Lung (tissue), 12 donors: ENCODE results near the gene RGSL1. TPM values are rescaled to one million over a fixed set of nuclear protein-coding genes. Genes with fewer than 3 reads are reported as not detected.
"Not testable (repeated sequence)": the region's sequence is repeated elsewhere in the genome, so short reads cannot be mapped to it uniquely, and the experiment has no call there.

ENCODE experiments used
- ATAC-seq: fragments of 200-7000 bp; cut with Tn5 transposase; one replicate; pipeline ENCODE4 v1.9.1; 2020; ENCODE audit warnings: moderate number of reproducible peaks; ENCODE audit not compliant: insufficient read depth, low FRiP score
- DNase-seq, 3 donors: peaks; one replicate each; pipeline ENCODE4 v3.0.0-alpha.2; 2013 to 2017
- H3K27ac ChIP-seq, 2 donors: one replicate each; pipeline ENCODE4 v1.5.1; 2013; ENCODE audit warnings: mild to moderate bottlenecking in 2 of 2, moderate library complexity in 2 of 2, control low read depth in 1 of 2, inconsistent platforms in 1 of 2, low read depth in 1 of 2, low read length in 1 of 2
- H3K27me3 ChIP-seq, 3 donors: one replicate each; pipeline ENCODE4 v1.5.1; 2013; ENCODE audit warnings: low read length in 2 of 3; ENCODE audit not compliant: control insufficient read depth in 3 of 3, insufficient read depth in 3 of 3
- H3K36me3 ChIP-seq, 4 donors: one replicate each; pipeline ENCODE4 v1.5.1; 2013; ENCODE audit warnings: low read length in 4 of 4, mild to moderate bottlenecking in 1 of 4, moderate library complexity in 1 of 4; ENCODE audit not compliant: control insufficient read depth in 4 of 4, insufficient read depth in 4 of 4
- H3K4me1 ChIP-seq, 5 donors: one replicate each; pipeline ENCODE4 v1.5.1; 2013; ENCODE audit warnings: low read length in 5 of 5, mild to moderate bottlenecking in 2 of 5, moderate library complexity in 1 of 5; ENCODE audit not compliant: control insufficient read depth in 5 of 5, insufficient read depth in 5 of 5
- H3K4me3 ChIP-seq: one replicate; pipeline ENCODE4 v1.5.1; 2013; ENCODE audit warnings: mild to moderate bottlenecking, control low read depth, moderate library complexity
- H3K9ac ChIP-seq, 2 donors: one replicate each; pipeline ENCODE4 v1.5.1; 2013; ENCODE audit warnings: low read length in 2 of 2, control low read depth in 1 of 2; ENCODE audit not compliant: insufficient read depth in 1 of 2
- H3K9me3 ChIP-seq, 4 donors: one replicate each; pipeline ENCODE4 v1.5.1; 2013; ENCODE audit warnings: low read length in 3 of 4, mild to moderate bottlenecking in 1 of 4, moderate library complexity in 1 of 4; ENCODE audit not compliant: control insufficient read depth in 4 of 4, insufficient read depth in 3 of 4
- CTCF ChIP-seq: IDR thresholded peaks from 2 replicates; pipeline ENCODE4 v1.5.1; 2012; ENCODE audit warnings: mild to moderate bottlenecking; ENCODE audit errors: control extremely low read depth, extremely low read depth
- WGBS, 2 donors: extraction: QIAGEN DNeasy Blood & Tissue Kit; methylation state at CpG; one replicate each; pipeline ENCODE4 v1.1.7; 2013; 5-methylcytosine and 5-hydroxymethylcytosine counted together
- polyA plus RNA-seq, 2 donors: library from polyadenylated mRNA; stranded (reverse); fragments of 200-250 nt; gene quantifications; one replicate each; pipeline ENCODE4 v1.2.1, GENCODE V29; 2013
- total RNA-seq, 2 donors: library from RNA; depleted of rRNA in 1 of 2; stranded (reverse); fragments of >200 nt in 1 of 2; gene quantifications; one replicate each; pipeline ENCODE4 v1.2.1, GENCODE V29; 2014 to 2021
- donor health status: control.
- donor health status: control.
- donor health status: Bipolar disorder and iron deficiency.
- donor health status: healthy.
- donor health status: DM: yes; HTN: yes; CAD: no.

Gene RGSL1
- total and polyA plus RNA-seq, 4 donors: 0.13 TPM; not detected in 3

DNA sequence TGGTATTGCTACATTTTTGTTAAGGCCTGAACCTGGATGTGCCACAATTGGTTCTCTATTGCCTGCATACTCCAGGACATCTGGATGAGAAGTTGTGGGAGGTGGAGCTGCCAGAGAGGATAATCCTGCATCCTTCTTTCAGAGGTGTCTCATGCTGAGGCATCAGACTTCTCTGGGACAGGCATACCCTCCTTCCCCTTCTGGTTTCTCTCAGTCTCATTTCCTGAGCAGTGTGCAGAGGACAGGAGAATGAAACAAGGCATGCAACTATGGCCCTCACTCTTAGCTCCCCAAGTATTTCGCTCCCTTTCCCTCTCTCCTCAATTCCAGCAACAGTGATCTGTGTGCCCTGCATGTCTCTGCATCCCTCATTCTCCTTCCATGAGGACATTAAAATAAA is 7.6 kb upstream of the RGSL1 start:
- ATAC-seq (no peak), DNase-seq (no peak)
- Histone ChIP-seq H3K36me3 (no peaks in the 10 kb centered on the region), H3K27ac (no peak overlapping the region), H3K9ac (no peak overlapping the region), H3K27me3 (no peaks in the 10 kb centered on the region), H3K4me1 (no peaks in the 10 kb centered on the region), H3K4me3 (no peak overlapping the region), H3K9me3 (peaks cover 0 to 2% (median 0%) of the 10 kb centered on the region in 4 donors)
- WGBS, 2 donors: 92 to 100% methylated on average over 1 of the region's 1 CpG
- no peak for TF ChIP-seq CTCF

GRCh38 chr1:182444497-182444896 is 5.4 kb upstream of the RGSL1 start:
- DNase-seq (no peak), ATAC-seq (no peak)
- Histone ChIP-seq H3K4me3 (no peak overlapping the region), H3K36me3 (no peaks in the 10 kb centered on the region), H3K27ac (no peak overlapping the region), H3K27me3 (no peaks in the 10 kb centered on the region), H3K9me3 (no peaks in the 10 kb centered on the region), H3K9ac (no peak overlapping the region), H3K4me1 (no peaks in the 10 kb centered on the region)
- TF ChIP-seq CTCF: no peak
- 56 to 70% methylated on average over 4 of the region's 4 CpGs for WGBS, 2 donors

GRCh38 chr1:182446033-182446669 is 3.8 kb upstream of the RGSL1 start:
- DNase-seq: peak in 2 of 3 donors; percentile 8 to 19
- Histone ChIP-seq H3K27me3 (no peaks in the 10 kb centered on the region), H3K4me1 (no peaks in the 10 kb centered on the region), H3K36me3 (no peaks in the 10 kb centered on the region), H3K27ac (no peak overlapping the region), H3K9me3 (no peaks in the 10 kb centered on the region), H3K9ac (no peak overlapping the region), H3K4me3 (no peak overlapping the region)
- 1 to 2% methylated on average over 3 of the region's 3 CpGs for WGBS, 2 donors
- TF ChIP-seq CTCF: peak; percentile 31
- ATAC-seq: peak; percentile 69

- H3K9ac ChIP-seq, H3K36me3 ChIP-seq, H3K27me3 ChIP-seq, H3K4me1 ChIP-seq, DNase-seq, H3K4me3 ChIP-seq, H3K27ac ChIP-seq, ATAC-seq, H3K9me3 ChIP-seq: not testable (repeated sequence)
- WGBS, 2 donors: 95% methylated on average over 2 of the region's 2 CpGs
These were observed 2.8 kb upstream of the RGSL1 start for GRCh38 chr1:182447124-182447523.
